ENCODE results near the gene ZNF407.

Gene ZNF407

GRCh38 chr18:75110311-75110710, 512.6 kb downstream of the ZNF407 start:
- Histone ChIP-seq H3K27me3 (ENCODE audit: control insufficient read depth, low read length) (no peaks in the 10 kb centered on the region), H3F3A (ENCODE audit: control insufficient read depth, insufficient read depth) (no peaks in the 10 kb centered on the region), H3K79me2 (ENCODE audit: control insufficient read depth, low read length) (no peaks in the 10 kb centered on the region), H3K36me3 (ENCODE audit: control insufficient read depth, low read length) (no peaks in the 10 kb centered on the region), H3K4me3 (ENCODE audit: low read length) (no peak overlapping the region), H3K4me2 (ENCODE audit: low read length) (no peak overlapping the region), H3K27ac (ENCODE audit: low read depth, low read length) (no peak overlapping the region), H3K9me2 (replicated peaks; ENCODE audit: control insufficient read depth, low read length) (no peaks in the 10 kb centered on the region), H3K9me3 (ENCODE audit: control insufficient read depth, insufficient read depth, low read length) (no peaks in the 10 kb centered on the region), H4K20me1 (ENCODE audit: control insufficient read depth, insufficient read depth, low read depth, low read length) (no peaks in the 10 kb centered on the region), H3K4me1 (ENCODE audit: control insufficient read depth, low read length) (no peaks in the 10 kb centered on the region)
- TF ChIP-seq CTCF (IDR thresholded peaks at IDR 0.05; ENCODE audit: low read depth, low read length, poor library complexity, severe bottlenecking) (no peak), EZH2phosphoT487 (IDR thresholded peaks at IDR 0.05; ENCODE audit: borderline replicate concordance, low read length) (no peak)

DNA sequence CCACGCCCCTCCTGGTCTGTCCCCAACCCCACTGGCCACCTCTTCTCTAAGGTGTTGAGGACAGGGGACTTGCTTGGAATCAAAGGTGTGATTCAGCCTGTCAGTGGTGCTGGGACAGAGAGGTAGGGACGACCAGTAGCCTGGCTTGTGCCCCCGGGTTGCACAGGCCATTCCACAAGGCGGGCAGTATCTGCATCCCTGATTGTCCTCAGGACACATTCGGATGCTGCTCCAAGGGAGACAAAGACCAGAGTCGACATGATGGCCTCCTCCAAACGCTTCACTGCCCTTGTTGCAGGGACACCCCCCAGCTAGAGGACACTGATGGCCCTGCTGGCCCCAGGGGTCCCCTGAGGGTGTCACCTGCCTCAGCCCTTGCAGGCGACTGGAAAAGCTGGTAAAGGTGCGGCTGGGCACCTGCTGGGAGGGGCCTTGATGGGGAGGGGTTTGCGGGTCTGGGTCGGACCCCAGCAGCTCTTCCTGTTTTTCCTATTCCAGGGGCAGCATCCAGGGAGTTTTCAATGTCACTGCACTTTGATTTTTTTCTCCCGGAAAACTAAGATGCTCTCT, 513.3 kb downstream of the ZNF407 start:
- Histone ChIP-seq H3K27ac (ENCODE audit: low read depth, low read length) (no peak overlapping the region), H3F3A (ENCODE audit: control insufficient read depth, insufficient read depth) (no peaks in the 10 kb centered on the region), H3K4me3 (ENCODE audit: low read length) (no peak overlapping the region), H3K9me2 (replicated peaks; ENCODE audit: control insufficient read depth, low read length) (no peaks in the 10 kb centered on the region), H3K9me3 (ENCODE audit: control insufficient read depth, insufficient read depth, low read length) (no peaks in the 10 kb centered on the region), H3K4me2 (ENCODE audit: low read length) (no peak overlapping the region), H3K36me3 (ENCODE audit: control insufficient read depth, low read length) (no peaks in the 10 kb centered on the region), H3K79me2 (ENCODE audit: control insufficient read depth, low read length) (no peaks in the 10 kb centered on the region), H3K4me1 (ENCODE audit: control insufficient read depth, low read length) (no peaks in the 10 kb centered on the region), H3K27me3 (ENCODE audit: control insufficient read depth, low read length) (no peaks in the 10 kb centered on the region), H4K20me1 (ENCODE audit: control insufficient read depth, insufficient read depth, low read depth, low read length) (no peaks in the 10 kb centered on the region)
- no peak for TF ChIP-seq CTCF (IDR thresholded peaks at IDR 0.05; ENCODE audit: low read depth, low read length, poor library complexity, severe bottlenecking)
- TF ChIP-seq EZH2phosphoT487 (IDR thresholded peaks at IDR 0.05; ENCODE audit: borderline replicate concordance, low read length), result no peak

DNA sequence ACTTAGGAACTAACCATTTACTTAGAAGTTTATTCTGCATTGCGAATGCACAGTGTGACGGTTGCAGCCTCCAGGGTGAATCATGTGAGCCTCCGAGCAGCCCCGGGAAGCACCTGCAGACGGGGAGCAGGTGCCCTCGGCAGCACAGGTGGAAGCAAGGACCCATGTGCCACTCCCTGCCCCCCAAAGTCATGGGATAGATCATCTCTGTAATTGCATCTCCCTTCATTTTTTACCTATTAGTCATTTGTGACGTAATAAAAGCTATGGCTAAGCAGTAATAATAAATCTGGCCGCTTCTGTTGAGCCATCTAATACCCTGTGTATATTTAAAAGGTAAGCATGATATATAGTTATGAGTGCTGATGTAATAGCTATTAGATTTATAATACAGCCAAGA, 514.1 kb downstream of the ZNF407 start:
- no peak for TF ChIP-seq EZH2phosphoT487 (IDR thresholded peaks at IDR 0.05; ENCODE audit: borderline replicate concordance, low read length)
- no peak for TF ChIP-seq CTCF (IDR thresholded peaks at IDR 0.05; ENCODE audit: low read depth, low read length, poor library complexity, severe bottlenecking)

More for the DNA sequence above, 514.1 kb downstream of the ZNF407 start:
- Histone ChIP-seq H3K27ac (ENCODE audit: low read depth, low read length) (no peak overlapping the region), H3K36me3 (ENCODE audit: control insufficient read depth, low read length) (no peaks in the 10 kb centered on the region), H3K4me2 (ENCODE audit: low read length) (no peak overlapping the region), H3K79me2 (ENCODE audit: control insufficient read depth, low read length) (no peaks in the 10 kb centered on the region), H3K27me3 (ENCODE audit: control insufficient read depth, low read length) (no peaks in the 10 kb centered on the region), H3K4me1 (ENCODE audit: control insufficient read depth, low read length) (no peaks in the 10 kb centered on the region), H3K9me3 (ENCODE audit: control insufficient read depth, insufficient read depth, low read length) (no peaks in the 10 kb centered on the region), H3K9me2 (replicated peaks; ENCODE audit: control insufficient read depth, low read length) (no peaks in the 10 kb centered on the region), H3K4me3 (ENCODE audit: low read length) (no peak overlapping the region), H3F3A (ENCODE audit: control insufficient read depth, insufficient read depth) (no peaks in the 10 kb centered on the region), H4K20me1 (ENCODE audit: control insufficient read depth, insufficient read depth, low read depth, low read length) (no peaks in the 10 kb centered on the region)
